ENCODE data around the gene LCN15. TPM values are rescaled to one million over a fixed set of nuclear protein-coding genes. Genes with fewer than 3 reads are reported as not detected.
A peak's percentile ranks its signal among the peaks of the same experiment; 100 is the strongest.

LCN15 gene, protein sequence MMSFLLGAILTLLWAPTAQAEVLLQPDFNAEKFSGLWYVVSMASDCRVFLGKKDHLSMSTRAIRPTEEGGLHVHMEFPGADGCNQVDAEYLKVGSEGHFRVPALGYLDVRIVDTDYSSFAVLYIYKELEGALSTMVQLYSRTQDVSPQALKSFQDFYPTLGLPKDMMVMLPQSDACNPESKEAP
- total RNA-seq: 10 to 100 TPM in 1 of 4 donors, 1 to 10 TPM in 1, not detected in 2; 6.4 to 11.9 TPM

DNA sequence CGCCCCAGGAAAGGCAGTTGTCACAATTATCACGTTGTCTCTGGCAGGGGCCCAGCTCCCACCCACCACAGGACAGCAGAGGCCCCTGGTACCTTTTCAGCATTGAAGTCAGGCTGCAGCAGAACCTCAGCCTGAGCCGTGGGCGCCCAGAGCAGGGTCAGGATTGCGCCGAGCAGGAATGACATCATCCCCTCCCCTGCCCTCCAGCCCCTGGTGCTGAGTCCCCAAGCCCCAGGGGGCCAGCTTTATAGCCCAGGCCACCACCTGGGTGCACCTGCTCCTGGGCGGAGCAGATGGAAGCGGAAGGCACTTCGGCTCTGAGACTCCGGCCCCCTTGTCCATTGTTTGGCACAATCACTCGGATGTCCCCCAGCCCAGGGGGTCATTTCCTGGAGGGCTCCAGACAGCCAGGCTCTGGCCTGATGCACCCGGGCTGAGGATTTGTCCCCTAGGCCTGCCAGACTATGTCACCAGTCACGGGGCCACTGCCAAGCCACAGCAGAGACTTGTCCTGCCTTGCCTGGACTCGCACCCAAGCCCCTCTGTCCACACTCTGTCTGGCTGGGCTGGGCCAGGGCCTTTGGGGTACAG lies at the start of gene LCN15:
Gene LCN15 (minus strand): TSS at position 218 of the 591 bp plus-strand sequence. CDS start 30 bp downstream, at position 188.
- H3K27me3 ChIP-seq: peaks cover 68% of the 10 kb centered on the region
- peaks cover 0 to 8% (median 5%) of the 10 kb centered on the region in 4 donors for H3K4me1 ChIP-seq
- H3K4me3 ChIP-seq: no peak within 1 kb of the TSS
- H3K27ac ChIP-seq: no peak within 1 kb of the TSS
- 55% methylated on average over 14 of the region's 14 CpGs; no CpG with 5 or more reads in 1 of the 2 donors for WGBS, 2 donors (ENCODE audit: low coverage in 1 of 2)
- H3K9me3 ChIP-seq: no peaks in the 10 kb centered on the region
- intact Hi-C loops (cut with DNase I; ENCODE audit: low total_unique reads): no loop called here
- no peak for DNase-seq
- in situ Hi-C loops (cut with MboI; ENCODE audit: low pct_ligation_motif_present in 1 of 4, low pct_unique_long_range_greater_than_20kb in 1 of 4, low sequenced_read_pairs in 3 of 4): no loop called here
- TF ChIP-seq, protein P1, sequence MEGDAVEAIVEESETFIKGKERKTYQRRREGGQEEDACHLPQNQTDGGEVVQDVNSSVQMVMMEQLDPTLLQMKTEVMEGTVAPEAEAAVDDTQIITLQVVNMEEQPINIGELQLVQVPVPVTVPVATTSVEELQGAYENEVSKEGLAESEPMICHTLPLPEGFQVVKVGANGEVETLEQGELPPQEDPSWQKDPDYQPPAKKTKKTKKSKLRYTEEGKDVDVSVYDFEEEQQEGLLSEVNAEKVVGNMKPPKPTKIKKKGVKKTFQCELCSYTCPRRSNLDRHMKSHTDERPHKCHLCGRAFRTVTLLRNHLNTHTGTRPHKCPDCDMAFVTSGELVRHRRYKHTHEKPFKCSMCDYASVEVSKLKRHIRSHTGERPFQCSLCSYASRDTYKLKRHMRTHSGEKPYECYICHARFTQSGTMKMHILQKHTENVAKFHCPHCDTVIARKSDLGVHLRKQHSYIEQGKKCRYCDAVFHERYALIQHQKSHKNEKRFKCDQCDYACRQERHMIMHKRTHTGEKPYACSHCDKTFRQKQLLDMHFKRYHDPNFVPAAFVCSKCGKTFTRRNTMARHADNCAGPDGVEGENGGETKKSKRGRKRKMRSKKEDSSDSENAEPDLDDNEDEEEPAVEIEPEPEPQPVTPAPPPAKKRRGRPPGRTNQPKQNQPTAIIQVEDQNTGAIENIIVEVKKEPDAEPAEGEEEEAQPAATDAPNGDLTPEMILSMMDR (IDR thresholded peaks at IDR 0.05): no peak
- TF ChIP-seq POLR2AphosphoS5 (IDR thresholded peaks at IDR 0.05): no peak
- TF ChIP-seq POLR2A (IDR thresholded peaks at IDR 0.05): no peak
- no peak for TF ChIP-seq EP300 (IDR thresholded peaks at IDR 0.05; ENCODE audit: low read depth)
- no peaks in the 10 kb centered on the region for H3K36me3 ChIP-seq

DNA sequence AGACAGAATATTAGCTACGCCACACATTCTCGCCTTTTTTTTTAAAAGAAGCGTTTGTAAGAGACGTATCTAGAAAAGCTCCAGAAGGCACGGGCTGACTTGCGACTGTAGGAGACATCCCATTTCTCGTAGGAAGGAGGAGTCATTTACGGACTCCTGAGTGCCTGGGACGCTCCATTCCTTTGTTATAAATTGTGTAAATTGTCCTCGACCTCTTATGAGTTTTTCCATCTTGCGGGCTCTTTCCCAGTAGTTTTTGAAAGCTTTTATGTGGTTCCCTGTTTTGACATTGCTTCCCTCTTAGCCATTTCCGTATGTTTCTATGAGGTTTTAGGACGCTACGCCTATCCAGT lies 44.5 kb upstream of the LCN15 start:
- intact Hi-C loops (cut with DNase I; ENCODE audit: low total_unique reads): no loop called here
- peaks cover 23 to 41% (median 31%) of the 10 kb centered on the region in 4 donors for H3K4me1 ChIP-seq

DNA sequence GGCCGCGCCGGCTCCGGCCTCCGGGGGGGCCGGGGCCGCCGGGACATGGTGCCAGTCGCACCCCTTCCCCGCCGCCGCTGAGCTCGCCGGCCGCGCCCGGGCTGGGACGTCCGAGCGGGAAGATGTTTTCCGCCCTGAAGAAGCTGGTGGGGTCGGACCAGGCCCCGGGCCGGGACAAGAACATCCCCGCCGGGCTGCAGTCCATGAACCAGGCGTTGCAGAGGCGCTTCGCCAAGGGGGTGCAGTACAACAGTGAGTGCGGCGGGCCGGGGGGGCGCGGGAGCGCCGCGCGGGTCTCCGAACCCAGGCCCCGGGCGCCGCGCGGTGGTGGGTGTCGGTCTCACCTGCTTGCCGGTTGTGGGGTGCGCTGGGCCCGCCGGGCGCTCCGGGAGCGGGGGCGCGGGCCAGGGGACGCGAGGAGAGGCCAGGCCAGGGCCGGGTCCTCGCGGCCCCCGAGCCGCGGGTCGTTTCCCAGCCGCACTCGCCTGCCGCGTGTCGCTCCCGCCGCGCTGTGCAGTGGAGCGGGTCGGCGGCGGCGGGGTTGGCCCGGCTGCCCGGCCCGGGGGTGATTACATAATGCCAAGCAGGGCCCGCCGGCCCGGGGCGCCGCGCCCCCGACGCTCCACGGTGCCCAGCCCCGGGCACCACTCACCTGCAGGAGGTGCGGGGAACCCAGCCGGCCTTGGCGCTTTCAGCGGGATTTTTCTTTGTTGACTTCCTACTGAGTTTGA lies 43.9 kb upstream of the LCN15 start:
- Histone ChIP-seq H3K36me3 (peaks cover 0 to 7% (median 2%) of the 10 kb centered on the region in 4 donors), H3K27me3 (no peaks in the 10 kb centered on the region), H3K4me3 (peak overlapping the region; percentile 91 to 99 (median 95)), H3K27ac (peak overlapping the region; percentile 91 to 98 (median 94)), H3K4me1 (peaks cover 23 to 41% (median 31%) of the 10 kb centered on the region in 4 donors), H3K9me3 (no peaks in the 10 kb centered on the region)
- intact Hi-C loops (cut with DNase I; ENCODE audit: low total_unique reads) (no loop called here), in situ Hi-C loops (cut with MboI; ENCODE audit: low pct_ligation_motif_present in 1 of 4, low pct_unique_long_range_greater_than_20kb in 1 of 4, low sequenced_read_pairs in 3 of 4) (no loop called here)
- peak; percentile 35 for DNase-seq
- WGBS, 2 donors (ENCODE audit: low coverage in 1 of 2): 0% methylated on average over 48 of the region's 93 CpGs; no CpG with 5 or more reads in 1 of the 2 donors
- no peak for TF ChIP-seq POLR2AphosphoS5 (IDR thresholded peaks at IDR 0.05)
- TF ChIP-seq POLR2A (IDR thresholded peaks at IDR 0.05): no peak
- TF ChIP-seq, protein P1 (IDR thresholded peaks at IDR 0.05): no peak
- no peak for TF ChIP-seq EP300 (IDR thresholded peaks at IDR 0.05; ENCODE audit: low read depth)

More for the DNA sequence above, 44.5 kb upstream of the LCN15 start:
- Histone ChIP-seq H3K9me3 (no peaks in the 10 kb centered on the region), H3K27ac (peak overlapping the region; percentile 91 to 98 (median 94)), H3K27me3 (no peaks in the 10 kb centered on the region), H3K36me3 (peaks cover 0 to 7% (median 2%) of the 10 kb centered on the region in 4 donors), H3K4me3 (peak overlapping the region; percentile 91 to 99 (median 95))
- WGBS, 2 donors (ENCODE audit: low coverage in 1 of 2): 4 to 8% methylated on average over 14 of the region's 14 CpGs
- no peak for TF ChIP-seq EP300 (IDR thresholded peaks at IDR 0.05; ENCODE audit: low read depth)
- no peak for TF ChIP-seq POLR2AphosphoS5 (IDR thresholded peaks at IDR 0.05)
- TF ChIP-seq, protein P1 (IDR thresholded peaks at IDR 0.05): no peak
- TF ChIP-seq POLR2A (IDR thresholded peaks at IDR 0.05): no peak
- in situ Hi-C loops (cut with MboI; ENCODE audit: low pct_ligation_motif_present in 1 of 4, low pct_unique_long_range_greater_than_20kb in 1 of 4, low sequenced_read_pairs in 3 of 4): no loop called here
- DNase-seq: no peak

Data from transverse colon (tissue), 4 donors.